IPS-11a (cell line): ENCODE results near the gene EXOC6B.
"Not testable (repeated sequence)": the region's sequence is repeated elsewhere in the genome, so short reads cannot be mapped to it uniquely, and the experiment has no call there.

Source experiments
- H3K4me3 ChIP-seq: one replicate; pipeline ENCODE4 v1.5.1; 2013; ENCODE audit warnings: low read depth, low read length, control low read depth

Gene EXOC6B

GRCh38 chr2:72619626-72620025 lies 206.2 kb downstream of the EXOC6B start:
- H3K4me3 ChIP-seq = no peak overlapping the region

GRCh38 chr2:72613931-72614330 lies 211.9 kb downstream of the EXOC6B start:
- no peak overlapping the region for H3K4me3 ChIP-seq

GRCh38 chr2:72612614-72613160 lies 213.1 kb downstream of the EXOC6B start:
- no peak overlapping the region for H3K4me3 ChIP-seq

- no peak overlapping the region for H3K4me3 ChIP-seq
These were observed 218.6 kb downstream of the EXOC6B start for GRCh38 chr2:72607189-72607588.

- no peak overlapping the region for H3K4me3 ChIP-seq
These were observed 219.9 kb downstream of the EXOC6B start for GRCh38 chr2:72605836-72606442.

- H3K4me3 ChIP-seq = no peak overlapping the region
These were observed 221.4 kb downstream of the EXOC6B start for GRCh38 chr2:72604468-72604867.

GRCh38 chr2:72603481-72603880 lies 222.4 kb downstream of the EXOC6B start:
- H3K4me3 ChIP-seq = no peak overlapping the region

- H3K4me3 ChIP-seq = no peak overlapping the region
These were observed 223.1 kb downstream of the EXOC6B start for GRCh38 chr2:72602711-72603110.

- H3K4me3 ChIP-seq = no peak overlapping the region
These were observed 223.7 kb downstream of the EXOC6B start for GRCh38 chr2:72602095-72602494.

- H3K4me3 ChIP-seq = not testable (repeated sequence)
These were observed 242.0 kb downstream of the EXOC6B start for GRCh38 chr2:72583836-72584235.

GRCh38 chr2:72583376-72583775 lies 242.5 kb downstream of the EXOC6B start:
- no peak overlapping the region for H3K4me3 ChIP-seq

GRCh38 chr2:72581560-72582181 lies 244.2 kb downstream of the EXOC6B start:
- H3K4me3 ChIP-seq = no peak overlapping the region

GRCh38 chr2:72579591-72580180 lies 246.1 kb downstream of the EXOC6B start:
- no peak overlapping the region for H3K4me3 ChIP-seq

- H3K4me3 ChIP-seq = no peak overlapping the region
These were observed 249.0 kb downstream of the EXOC6B start for GRCh38 chr2:72576861-72577260.

GRCh38 chr2:72576459-72576858 lies 249.4 kb downstream of the EXOC6B start:
- H3K4me3 ChIP-seq = no peak overlapping the region

GRCh38 chr2:72574886-72575285 lies 250.9 kb downstream of the EXOC6B start:
- H3K4me3 ChIP-seq = no peak overlapping the region

- no peak overlapping the region for H3K4me3 ChIP-seq
These were observed 252.6 kb downstream of the EXOC6B start for GRCh38 chr2:72573232-72573631.

GRCh38 chr2:72572501-72572900 lies 253.3 kb downstream of the EXOC6B start:
- no peak overlapping the region for H3K4me3 ChIP-seq

GRCh38 chr2:72570413-72570812 lies 255.4 kb downstream of the EXOC6B start:
- no peak overlapping the region for H3K4me3 ChIP-seq

- no peak overlapping the region for H3K4me3 ChIP-seq
These were observed 263.2 kb downstream of the EXOC6B start for GRCh38 chr2:72562451-72563153.

- H3K4me3 ChIP-seq = no peak overlapping the region
These were observed 264.1 kb downstream of the EXOC6B start for GRCh38 chr2:72561621-72562318.
